HepG2 (cell line): ENCODE results near the gene COL9A2.

Experiments
- ATF1 ChIP-seq: IDR thresholded peaks from 2 replicates; pipeline ENCODE4 v1.6.1; 2016; ENCODE audit warnings: mild to moderate bottlenecking, control low read depth
- PATZ1 ChIP-seq: sonication (generic); formaldehyde crosslinking; IDR thresholded peaks from 2 replicates; pipeline ENCODE4 v1.4.0; 2020; ENCODE audit warnings: missing genetic modification reagents
- ZNF75D ChIP-seq: sonication (generic); formaldehyde crosslinking; IDR thresholded peaks from 2 replicates; pipeline ENCODE4 v1.8.1; 2023; ENCODE audit warnings: missing genetic modification reagents, mild to moderate bottlenecking, borderline replicate concordance
- TF ChIP-seq, protein P1 (sequence below): sonication (generic); formaldehyde crosslinking; IDR thresholded peaks from 2 replicates; pipeline ENCODE4 v1.5.0; 2020; ENCODE audit warnings: mild to moderate bottlenecking, missing genetic modification reagents, moderate library complexity

DNA sequence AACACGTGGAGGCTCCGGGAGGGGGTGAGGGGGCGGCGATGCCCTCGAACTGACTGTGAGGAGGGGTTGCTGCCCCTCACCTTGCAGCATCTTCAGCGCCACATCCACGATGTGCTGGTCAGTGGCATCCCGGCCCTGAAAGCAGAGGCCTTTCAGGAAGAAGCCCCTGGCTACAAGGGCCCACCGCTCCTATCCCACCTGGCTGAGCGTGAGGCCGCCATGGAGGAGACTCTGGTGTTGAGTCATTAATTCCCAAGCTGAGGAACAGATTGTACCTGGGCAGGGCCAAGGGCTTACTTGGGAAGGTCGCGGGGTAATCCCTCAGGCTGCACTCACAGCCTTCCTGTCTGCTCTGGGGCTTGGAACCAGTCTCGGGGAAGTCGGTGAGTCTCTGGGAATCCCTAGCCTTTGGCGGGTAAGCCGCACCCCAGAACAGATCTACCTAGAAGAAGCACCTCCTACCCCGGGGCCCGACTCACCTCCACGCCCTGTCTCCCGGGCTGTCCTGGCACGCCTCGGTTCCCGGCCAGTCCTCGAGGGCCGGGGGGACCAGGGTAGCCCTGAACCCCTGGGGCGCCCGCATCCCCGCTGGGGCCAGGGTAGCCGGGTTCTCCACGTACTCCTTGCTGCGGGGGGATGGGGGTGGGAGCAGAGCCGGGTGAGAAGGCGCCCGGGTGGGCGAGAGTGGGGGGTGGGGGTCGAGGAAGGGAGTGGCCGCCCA is 13.9 kb downstream of the COL9A2 start:
- TF ChIP-seq ATF1 (CRISPR knock-in tag) (no peak), ZNF75D (no peak), PATZ1 (CRISPR knock-in tag) (no peak)
- TF ChIP-seq, protein P1, sequence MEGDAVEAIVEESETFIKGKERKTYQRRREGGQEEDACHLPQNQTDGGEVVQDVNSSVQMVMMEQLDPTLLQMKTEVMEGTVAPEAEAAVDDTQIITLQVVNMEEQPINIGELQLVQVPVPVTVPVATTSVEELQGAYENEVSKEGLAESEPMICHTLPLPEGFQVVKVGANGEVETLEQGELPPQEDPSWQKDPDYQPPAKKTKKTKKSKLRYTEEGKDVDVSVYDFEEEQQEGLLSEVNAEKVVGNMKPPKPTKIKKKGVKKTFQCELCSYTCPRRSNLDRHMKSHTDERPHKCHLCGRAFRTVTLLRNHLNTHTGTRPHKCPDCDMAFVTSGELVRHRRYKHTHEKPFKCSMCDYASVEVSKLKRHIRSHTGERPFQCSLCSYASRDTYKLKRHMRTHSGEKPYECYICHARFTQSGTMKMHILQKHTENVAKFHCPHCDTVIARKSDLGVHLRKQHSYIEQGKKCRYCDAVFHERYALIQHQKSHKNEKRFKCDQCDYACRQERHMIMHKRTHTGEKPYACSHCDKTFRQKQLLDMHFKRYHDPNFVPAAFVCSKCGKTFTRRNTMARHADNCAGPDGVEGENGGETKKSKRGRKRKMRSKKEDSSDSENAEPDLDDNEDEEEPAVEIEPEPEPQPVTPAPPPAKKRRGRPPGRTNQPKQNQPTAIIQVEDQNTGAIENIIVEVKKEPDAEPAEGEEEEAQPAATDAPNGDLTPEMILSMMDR: no peak
